A673 (cell line): Measurements from ENCODE around the gene SETD1A. TPM values are rescaled to one million over a fixed set of nuclear protein-coding genes. Genes with fewer than 3 reads are reported as not detected.
A peak's percentile ranks its signal among the peaks of the same experiment; 100 is the strongest.

Source experiments
- BruUV-seq: library from RNA; stranded (reverse); fragments of 400-500 nt; replicated peaks from 2 replicates; lab custom pipeline; 2021; lab: Mats Ljungman, UMichigan
- CTCF ChIA-PET: fragments of 300-600 bp; sonication (Branson Sonifier 250); formaldehyde crosslinking; loops from one replicate; lab custom pipeline; 2022; ENCODE audit warnings: antibody characterized with exemption; lab: Charles Lee
- POLR2A ChIA-PET: fragments of 300-600 bp; sonication (Branson Sonifier 250); formaldehyde crosslinking; loops from one replicate; lab custom pipeline; 2022; ENCODE audit warnings: antibody characterized with exemption; ENCODE audit not compliant: low non-redundant PET; lab: Charles Lee
- DNase-seq: peaks from one replicate; pipeline ENCODE4 v3.0.0-alpha.2; 2015; ENCODE audit warnings: low spot score
- H3K27ac ChIP-seq: fragments of 200-600 bp; sonication (generic); 2 replicates; pipeline ENCODE4 v1.5.1; 2016; ENCODE audit warnings: mixed run types, low read depth, mild to moderate bottlenecking, mixed read lengths, antibody characterized with exemption, low read length; ENCODE audit not compliant: poor library complexity, severe bottlenecking
- H3K27me3 ChIP-seq: fragments of 200-600 bp; sonication (generic); replicated peaks from 2 replicates; pipeline ENCODE4 v1.6.1; 2017; ENCODE audit warnings: mixed run types, low read depth, mild to moderate bottlenecking, mixed read lengths, antibody characterized with exemption, low read length; ENCODE audit not compliant: insufficient read depth, poor library complexity
- H3K36me3 ChIP-seq: fragments of 200-600 bp; sonication (generic); 2 replicates; pipeline ENCODE4 v1.6.1; 2016; ENCODE audit warnings: mixed run types, mild to moderate bottlenecking, mixed read lengths, antibody characterized with exemption, low read length; ENCODE audit not compliant: insufficient read depth, poor library complexity, severe bottlenecking
- H3K4me1 ChIP-seq: fragments of 200-600 bp; sonication (generic); 2 replicates; pipeline ENCODE4 v1.6.1; 2017; ENCODE audit warnings: mixed run types, mild to moderate bottlenecking, mixed read lengths, antibody characterized with exemption, low read length; ENCODE audit not compliant: insufficient read depth, poor library complexity, severe bottlenecking
- H3K4me3 ChIP-seq: fragments of 200-600 bp; sonication (generic); 2 replicates; pipeline ENCODE4 v1.5.1; 2016; ENCODE audit warnings: low read depth, mixed run types, mild to moderate bottlenecking, mixed read lengths, low read length; ENCODE audit not compliant: poor library complexity, severe bottlenecking
- H3K9me3 ChIP-seq: fragments of 200-600 bp; sonication (generic); 2 replicates; pipeline ENCODE4 v1.6.1; 2016; ENCODE audit warnings: mixed run types, low read depth, mild to moderate bottlenecking, mixed read lengths, antibody characterized with exemption, low read length; ENCODE audit not compliant: poor library complexity, severe bottlenecking
- EZH2 ChIP-seq: fragments of 200-600 bp; sonication (generic); IDR thresholded peaks from 2 replicates; pipeline ENCODE4 v1.6.1; 2017; ENCODE audit warnings: borderline replicate concordance, low read depth, mild to moderate bottlenecking, mixed read lengths, antibody characterized with exemption, low read length; ENCODE audit not compliant: poor library complexity, severe bottlenecking
- intact Hi-C: fragments of 100-400 bp; cut with micrococcal nuclease; formaldehyde crosslinking; loops from one replicate; pipeline ENCODE4 v1.10.0; 2022; ENCODE audit not compliant: unreplicated experiment
- total RNA-seq: library from RNA; stranded (reverse); gene quantifications from 2 replicates; pipeline ENCODE4 v1.2.3, GENCODE V29; 2021
- TF ChIP-seq, protein P1 (sequence below): fragments of 300-800, 200-600 bp; sonication (generic); conservative IDR thresholded peaks from 2 replicates; pipeline ENCODE4 v1.5.1; 2017; ENCODE audit warnings: low read depth, mild to moderate bottlenecking, antibody characterized with exemption, low read length, moderate library complexity, mixed read lengths

SETD1A gene
- total RNA-seq, 1 experiment from 2014 or later = 31.4 TPM

DNA sequence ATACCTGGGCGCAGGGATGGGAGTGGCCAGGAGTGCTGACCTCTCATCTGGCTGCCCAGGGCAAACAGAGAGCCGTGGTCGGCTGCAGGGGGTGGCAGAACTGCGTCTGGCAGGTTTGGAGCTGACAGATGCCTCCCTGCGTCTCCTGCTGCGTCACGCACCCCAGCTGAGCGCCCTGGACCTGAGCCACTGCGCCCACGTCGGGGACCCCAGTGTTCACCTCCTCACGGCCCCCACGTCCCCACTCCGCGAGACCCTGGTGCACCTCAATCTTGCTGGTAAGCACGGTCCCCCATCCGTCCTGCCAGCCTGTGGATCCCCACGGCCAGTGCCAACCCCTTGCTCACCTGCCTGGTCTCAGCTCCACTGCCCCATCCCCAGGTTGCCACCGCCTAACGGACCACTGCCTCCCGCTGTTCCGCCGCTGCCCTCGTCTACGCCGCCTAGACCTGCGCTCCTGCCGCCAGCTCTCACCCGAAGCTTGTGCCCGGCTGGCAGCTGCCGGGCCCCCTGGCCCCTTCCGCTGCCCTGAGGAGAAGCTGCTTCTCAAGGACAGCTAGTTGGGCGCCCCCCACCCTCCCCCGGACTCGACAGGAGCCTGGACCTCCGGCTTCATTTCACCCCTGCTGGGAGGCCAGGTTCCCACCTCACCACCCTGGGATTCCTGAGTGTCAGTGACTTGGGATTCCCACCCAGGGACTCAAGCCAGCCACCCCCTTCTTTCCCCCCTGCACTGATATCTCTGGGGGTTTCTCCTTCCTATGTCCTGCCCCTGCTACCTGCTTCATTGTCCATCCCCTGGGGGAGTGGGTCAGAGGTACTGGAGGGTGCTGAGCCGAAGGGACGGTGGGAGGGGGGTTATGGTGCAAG, 10.6 kb upstream of the SETD1A start:
- Histone ChIP-seq H3K27ac (no peak overlapping the region), H3K36me3 (peaks cover 22% of the 10 kb centered on the region), H3K9me3 (no peaks in the 10 kb centered on the region), H3K4me1 (peaks cover 7% of the 10 kb centered on the region), H3K4me3 (no peak overlapping the region), H3K27me3 (no peaks in the 10 kb centered on the region)
- BruUV-seq = no TSS peak
- TF ChIP-seq, protein P1, sequence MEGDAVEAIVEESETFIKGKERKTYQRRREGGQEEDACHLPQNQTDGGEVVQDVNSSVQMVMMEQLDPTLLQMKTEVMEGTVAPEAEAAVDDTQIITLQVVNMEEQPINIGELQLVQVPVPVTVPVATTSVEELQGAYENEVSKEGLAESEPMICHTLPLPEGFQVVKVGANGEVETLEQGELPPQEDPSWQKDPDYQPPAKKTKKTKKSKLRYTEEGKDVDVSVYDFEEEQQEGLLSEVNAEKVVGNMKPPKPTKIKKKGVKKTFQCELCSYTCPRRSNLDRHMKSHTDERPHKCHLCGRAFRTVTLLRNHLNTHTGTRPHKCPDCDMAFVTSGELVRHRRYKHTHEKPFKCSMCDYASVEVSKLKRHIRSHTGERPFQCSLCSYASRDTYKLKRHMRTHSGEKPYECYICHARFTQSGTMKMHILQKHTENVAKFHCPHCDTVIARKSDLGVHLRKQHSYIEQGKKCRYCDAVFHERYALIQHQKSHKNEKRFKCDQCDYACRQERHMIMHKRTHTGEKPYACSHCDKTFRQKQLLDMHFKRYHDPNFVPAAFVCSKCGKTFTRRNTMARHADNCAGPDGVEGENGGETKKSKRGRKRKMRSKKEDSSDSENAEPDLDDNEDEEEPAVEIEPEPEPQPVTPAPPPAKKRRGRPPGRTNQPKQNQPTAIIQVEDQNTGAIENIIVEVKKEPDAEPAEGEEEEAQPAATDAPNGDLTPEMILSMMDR = no peak
- TF ChIP-seq EZH2 = no peak
- ChIA-PET POLR2A (no interaction called here), CTCF (no interaction called here)
- intact Hi-C loops = no loop called here
- DNase-seq = no peak

DNA sequence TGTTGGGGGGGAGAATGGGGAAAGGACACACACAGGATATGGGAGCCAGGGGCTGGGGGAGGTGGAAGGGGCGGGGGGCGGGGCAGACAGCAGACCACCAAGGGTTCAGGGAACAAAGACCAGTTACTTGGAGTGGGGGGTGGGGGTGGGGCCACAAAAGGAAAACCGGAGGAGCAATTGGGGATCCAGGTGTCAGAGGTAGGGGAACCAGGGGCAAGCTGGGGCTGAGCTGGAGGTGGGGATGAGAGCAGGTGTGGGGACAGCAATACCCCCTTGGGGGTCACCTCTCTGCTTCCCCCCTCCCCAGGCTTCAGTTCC, 10.1 kb upstream of the SETD1A start:
- ChIA-PET CTCF (no interaction called here), POLR2A (no interaction called here)
- no peak overlapping the region for H3K4me3 ChIP-seq
- intact Hi-C loops = no loop called here
- no peaks in the 10 kb centered on the region for H3K9me3 ChIP-seq
- peaks cover 7% of the 10 kb centered on the region for H3K4me1 ChIP-seq
- H3K27ac ChIP-seq = no peak overlapping the region
- DNase-seq = no peak
- TF ChIP-seq, protein P1 = no peak
- TF ChIP-seq EZH2 = no peak
- BruUV-seq = no TSS peak
- peaks cover 17% of the 10 kb centered on the region for H3K36me3 ChIP-seq
- H3K27me3 ChIP-seq = no peaks in the 10 kb centered on the region

DNA sequence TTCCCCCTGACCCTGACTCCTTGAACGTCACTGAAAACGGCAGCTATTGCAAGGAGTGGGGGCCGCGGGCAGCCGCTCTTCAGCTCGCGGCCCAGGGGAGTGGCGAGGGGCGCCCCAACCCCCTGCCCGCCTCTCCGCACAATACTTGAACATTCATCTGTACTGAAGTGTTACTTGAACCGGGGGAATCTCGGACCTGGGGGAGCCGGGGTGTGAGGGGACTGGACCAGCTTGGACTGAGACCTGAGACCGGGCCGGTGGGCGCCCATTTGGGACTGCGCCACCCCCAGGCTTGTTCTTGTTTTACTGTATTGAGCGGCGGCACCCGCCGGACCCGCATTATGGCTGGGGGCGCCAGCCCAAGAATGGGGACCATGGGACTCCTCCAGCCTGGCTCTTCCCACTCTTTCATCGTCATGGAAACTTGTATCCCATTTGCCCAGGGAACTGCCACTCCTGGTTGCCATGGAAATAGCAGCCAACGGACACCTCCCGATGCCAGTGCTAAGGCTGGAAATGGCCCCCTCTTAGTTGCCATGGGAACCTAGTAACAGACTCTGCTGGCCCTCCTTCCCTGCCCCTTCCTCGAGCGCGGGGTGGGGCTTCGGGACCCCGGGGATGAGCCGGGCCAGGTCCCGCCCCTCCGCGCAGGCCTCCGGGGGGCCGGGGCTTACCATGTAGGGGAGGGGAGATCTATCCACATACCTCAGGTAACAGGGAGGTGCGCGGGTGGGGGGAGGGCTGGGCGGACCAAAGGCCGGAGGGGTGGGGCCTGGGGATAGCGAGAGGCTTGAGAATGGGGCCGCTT, 9.5 kb upstream of the SETD1A start:
- no peaks in the 10 kb centered on the region for H3K9me3 ChIP-seq
- intact Hi-C loops = no loop called here
- TSS peak; percentile 48 for BruUV-seq
- H3K36me3 ChIP-seq = peaks cover 12% of the 10 kb centered on the region
- TF ChIP-seq, protein P1 = no peak
- TF ChIP-seq EZH2 = no peak
- peak; percentile 99 for DNase-seq
- ChIA-PET CTCF (no interaction called here), POLR2A (no interaction called here)
- no peaks in the 10 kb centered on the region for H3K27me3 ChIP-seq
- peaks cover 7% of the 10 kb centered on the region for H3K4me1 ChIP-seq
- H3K4me3 ChIP-seq = peak overlapping the region; percentile 87
- H3K27ac ChIP-seq = peak overlapping the region; percentile 77
